Mesendoderm (in vitro differentiated cells): ENCODE results near the gene PKN3.

ENCODE experiments used
- DNase-seq: peaks from one replicate; pipeline ENCODE4 v3.0.0; 2013
- H2AK5ac ChIP-seq: 2 replicates; pipeline ENCODE4 v1.6.1; 2013; ENCODE audit warnings: low read length, inconsistent platforms
- H2BK120ac ChIP-seq: 2 replicates; pipeline ENCODE4 v1.6.1; 2013; ENCODE audit warnings: low read depth, mild to moderate bottlenecking, low read length, moderate library complexity, mixed read lengths
- H2BK15ac ChIP-seq: replicated peaks from 2 replicates; pipeline ENCODE4 v1.6.1; 2013; ENCODE audit warnings: low read depth, mild to moderate bottlenecking, moderate library complexity
- H2BK5ac ChIP-seq: 2 replicates; pipeline ENCODE4 v1.6.1; 2013; ENCODE audit warnings: low read length, inconsistent platforms
- H3K18ac ChIP-seq: 2 replicates; pipeline ENCODE4 v1.6.1; 2013; ENCODE audit warnings: mild to moderate bottlenecking, low read length, mixed read lengths
- H3K23ac ChIP-seq: one replicate; pipeline ENCODE4 v1.6.1; 2013; ENCODE audit warnings: low read length
- H3K27ac ChIP-seq: 2 replicates; pipeline ENCODE4 v1.5.1; 2013; ENCODE audit warnings: low read depth, mild to moderate bottlenecking, inconsistent platforms, low read length, moderate library complexity
- H3K27me3 ChIP-seq: 2 replicates; pipeline ENCODE4 v1.6.1; 2013; ENCODE audit warnings: low read length, control low read depth, mild to moderate bottlenecking, inconsistent platforms; ENCODE audit not compliant: insufficient read depth, poor library complexity
- H3K36me3 ChIP-seq: 2 replicates; pipeline ENCODE4 v1.6.1; 2013; ENCODE audit warnings: low read length, inconsistent platforms; ENCODE audit not compliant: control insufficient read depth, insufficient read depth
- H3K4ac ChIP-seq: one replicate; pipeline ENCODE4 v1.6.1; 2013; ENCODE audit warnings: low read depth, mild to moderate bottlenecking, low read length, moderate library complexity
- H3K4me1 ChIP-seq: 2 replicates; pipeline ENCODE4 v1.6.1; 2013; ENCODE audit warnings: low read depth, low read length, inconsistent platforms; ENCODE audit not compliant: control insufficient read depth
- H3K4me2 ChIP-seq: 2 replicates; pipeline ENCODE4 v1.6.1; 2013; ENCODE audit warnings: low read length
- H3K4me3 ChIP-seq: 2 replicates; pipeline ENCODE4 v1.5.1; 2013; ENCODE audit warnings: mild to moderate bottlenecking, low read length
- H3K56ac ChIP-seq: one replicate; pipeline ENCODE4 v1.6.1; 2013; ENCODE audit warnings: low read length
- H3K79me1 ChIP-seq: 2 replicates; pipeline ENCODE4 v1.6.1; 2013; ENCODE audit warnings: low read length, inconsistent platforms
- H3K79me2 ChIP-seq: 2 replicates; pipeline ENCODE4 v1.6.1; 2013; ENCODE audit warnings: mild to moderate bottlenecking, low read length; ENCODE audit not compliant: control insufficient read depth, insufficient read depth
- H3K9ac ChIP-seq: 2 replicates; pipeline ENCODE4 v1.6.1; 2013; ENCODE audit warnings: low read length, inconsistent platforms
- H4K5ac ChIP-seq: one replicate; pipeline ENCODE4 v1.6.1; 2013; ENCODE audit warnings: low read length
- H4K8ac ChIP-seq: one replicate; pipeline ENCODE4 v1.6.1; 2013; ENCODE audit warnings: low read depth, mild to moderate bottlenecking, control low read depth, low read length, moderate library complexity
- WGBS: extraction: QIAGEN DNeasy Blood & Tissue Kit; methylation state at CpG from one replicate; pipeline ENCODE4 v1.1.7; 2013; ENCODE audit warnings: low lambda C conversion rate, missing lambda C conversion rate; ENCODE audit not compliant: insufficient coverage; ENCODE audit errors: extremely low coverage; 5-methylcytosine and 5-hydroxymethylcytosine counted together

Gene PKN3

DNA sequence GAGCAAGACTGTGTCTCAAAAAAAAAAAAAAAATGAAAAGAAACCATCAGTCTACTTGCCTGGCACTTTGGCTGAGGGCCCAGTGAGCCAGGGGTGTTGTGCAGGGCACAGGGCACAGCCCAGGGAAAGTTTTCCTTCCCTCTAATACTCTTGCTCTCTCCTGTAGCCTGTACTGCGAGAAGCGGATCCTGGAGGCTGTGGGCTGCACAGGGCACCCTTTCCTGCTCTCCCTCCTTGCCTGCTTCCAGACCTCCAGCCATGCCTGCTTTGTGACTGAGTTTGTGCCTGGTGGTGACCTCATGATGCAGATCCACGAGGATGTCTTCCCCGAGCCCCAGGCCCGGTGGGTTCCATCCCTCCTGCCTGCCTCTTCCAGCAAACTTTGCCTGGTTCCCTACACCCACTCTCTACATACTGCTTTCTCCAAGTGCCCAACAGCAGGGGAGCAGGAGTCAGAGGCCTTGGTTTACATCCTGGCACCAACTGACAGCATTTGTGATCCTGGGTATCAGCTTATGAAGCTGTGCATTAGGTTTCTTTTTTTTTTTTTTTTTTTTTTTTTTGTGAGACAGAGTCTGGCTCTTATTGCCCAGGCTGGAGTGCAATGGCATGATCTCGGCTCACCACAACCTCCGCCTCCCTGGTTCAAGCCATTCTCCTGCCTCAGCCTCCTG lies 14.4 kb downstream of the PKN3 start:
- Histone ChIP-seq H2BK120ac (no peak overlapping the region), H3K23ac (no peak overlapping the region), H3K36me3 (no peaks in the 10 kb centered on the region), H2BK15ac (no peak overlapping the region), H3K79me2 (no peaks in the 10 kb centered on the region), H3K18ac (no peak overlapping the region), H3K27me3 (no peaks in the 10 kb centered on the region), H3K9ac (no peak overlapping the region), H3K4me2 (no peak overlapping the region), H3K27ac (no peak overlapping the region), H2BK5ac (no peak overlapping the region), H3K56ac (no peak overlapping the region), H3K79me1 (no peaks in the 10 kb centered on the region), H3K4me3 (no peak overlapping the region), H3K4ac (no peak overlapping the region), H4K8ac (no peak overlapping the region), H4K5ac (no peak overlapping the region), H3K4me1 (no peaks in the 10 kb centered on the region), H2AK5ac (no peak overlapping the region)
- WGBS: no CpG with 5 or more reads among the region's 7 CpGs
- no peak for DNase-seq

GRCh38 chr9:128718047-128718446 lies 15.7 kb downstream of the PKN3 start:
- H3K27ac ChIP-seq: no peak overlapping the region
- DNase-seq: no peak
- H3K4me2 ChIP-seq: no peak overlapping the region
- no peak overlapping the region for H3K23ac ChIP-seq
- no peak overlapping the region for H2AK5ac ChIP-seq
- no peak overlapping the region for H3K4me3 ChIP-seq
- peaks cover 3% of the 10 kb centered on the region for H3K4me1 ChIP-seq
- no peak overlapping the region for H2BK5ac ChIP-seq
- no peak overlapping the region for H2BK120ac ChIP-seq
- H3K9ac ChIP-seq: no peak overlapping the region
- H3K56ac ChIP-seq: no peak overlapping the region
- no peak overlapping the region for H2BK15ac ChIP-seq
- H3K79me1 ChIP-seq: no peaks in the 10 kb centered on the region
- no peak overlapping the region for H3K18ac ChIP-seq
- H3K36me3 ChIP-seq: no peaks in the 10 kb centered on the region
- H4K8ac ChIP-seq: no peak overlapping the region
- H3K4ac ChIP-seq: no peak overlapping the region
- H3K27me3 ChIP-seq: no peaks in the 10 kb centered on the region
- no peak overlapping the region for H4K5ac ChIP-seq
- WGBS: no CpG with 5 or more reads among the region's 8 CpGs
- no peaks in the 10 kb centered on the region for H3K79me2 ChIP-seq

DNA sequence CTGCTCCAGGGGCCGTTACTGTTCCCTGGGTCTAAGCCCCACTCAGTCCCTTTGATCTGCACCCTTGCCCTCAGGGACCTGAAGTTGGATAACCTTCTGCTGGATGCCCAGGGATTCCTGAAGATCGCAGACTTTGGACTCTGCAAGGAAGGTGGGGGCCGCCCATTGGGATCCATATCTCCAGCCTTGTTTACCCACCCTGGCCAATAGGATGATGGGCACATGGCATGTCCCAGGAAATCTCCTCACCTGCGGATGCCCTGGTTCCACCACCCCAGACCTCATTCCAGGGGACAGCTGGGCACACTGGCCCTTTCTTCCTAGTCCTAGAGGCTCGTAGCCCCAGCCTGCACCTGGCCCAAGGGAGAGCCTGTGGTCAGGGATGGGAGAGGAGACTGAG lies 16.2 kb downstream of the PKN3 start:
- peaks cover 3% of the 10 kb centered on the region for H3K4me1 ChIP-seq
- H3K27ac ChIP-seq: no peak overlapping the region
- H4K5ac ChIP-seq: no peak overlapping the region
- no peak overlapping the region for H2BK15ac ChIP-seq
- H3K4me2 ChIP-seq: no peak overlapping the region
- no peak overlapping the region for H4K8ac ChIP-seq
- no peak for DNase-seq
- no peaks in the 10 kb centered on the region for H3K27me3 ChIP-seq
- no peak overlapping the region for H3K9ac ChIP-seq
- no peak overlapping the region for H2AK5ac ChIP-seq
- no peak overlapping the region for H3K56ac ChIP-seq
- no peaks in the 10 kb centered on the region for H3K36me3 ChIP-seq
- no peak overlapping the region for H3K23ac ChIP-seq
- peaks cover under 1% of the 10 kb centered on the region for H3K79me1 ChIP-seq
- H2BK120ac ChIP-seq: no peak overlapping the region
- H2BK5ac ChIP-seq: no peak overlapping the region
- no peak overlapping the region for H3K18ac ChIP-seq
- WGBS: no CpG with 5 or more reads among the region's 5 CpGs
- H3K79me2 ChIP-seq: no peaks in the 10 kb centered on the region
- H3K4me3 ChIP-seq: no peak overlapping the region
- H3K4ac ChIP-seq: no peak overlapping the region

DNA sequence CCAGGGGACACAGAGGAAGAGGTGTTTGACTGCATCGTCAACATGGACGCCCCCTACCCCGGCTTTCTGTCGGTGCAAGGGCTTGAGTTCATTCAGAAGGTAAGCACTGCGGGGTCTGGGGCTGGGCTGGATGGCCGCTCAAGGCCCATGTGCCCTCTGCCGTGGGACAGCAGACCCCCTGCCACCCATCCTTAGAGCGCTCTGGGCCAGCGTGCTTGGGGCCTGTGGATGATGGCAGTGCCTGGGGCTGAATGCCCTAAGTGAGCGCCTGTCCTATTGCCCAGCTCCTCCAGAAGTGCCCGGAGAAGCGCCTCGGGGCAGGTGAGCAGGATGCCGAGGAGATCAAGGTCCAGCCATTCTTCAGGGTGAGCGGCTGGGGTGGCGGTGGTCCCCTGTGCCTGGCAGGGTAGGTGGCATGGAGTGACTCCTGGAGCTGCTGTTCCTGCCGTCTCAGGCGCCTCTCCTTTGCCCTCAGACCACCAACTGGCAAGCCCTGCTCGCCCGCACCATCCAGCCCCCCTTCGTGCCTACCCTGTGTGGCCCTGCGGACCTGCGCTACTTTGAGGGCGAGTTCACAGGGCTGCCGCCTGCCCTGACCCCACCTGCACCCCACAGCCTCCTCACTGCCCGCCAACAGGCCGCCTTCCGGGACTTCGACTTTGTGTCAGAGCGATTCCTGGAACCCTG lies 17.8 kb downstream of the PKN3 start:
- no peak overlapping the region for H3K4ac ChIP-seq
- H2BK15ac ChIP-seq: no peak overlapping the region
- no peak overlapping the region for H4K8ac ChIP-seq
- no peak overlapping the region for H2BK5ac ChIP-seq
- H3K79me1 ChIP-seq: peaks cover 2% of the 10 kb centered on the region
- no CpG with 5 or more reads among the region's 30 CpGs for whole genome bisulfite sequencing
- no peaks in the 10 kb centered on the region for H3K79me2 ChIP-seq
- H3K4me1 ChIP-seq: peaks cover 5% of the 10 kb centered on the region
- no peak overlapping the region for H3K4me3 ChIP-seq
- no peak overlapping the region for H3K4me2 ChIP-seq
- H2BK120ac ChIP-seq: no peak overlapping the region
- no peak overlapping the region for H3K23ac ChIP-seq
- no peak for DNase-seq
- H3K27ac ChIP-seq: no peak overlapping the region
- no peaks in the 10 kb centered on the region for H3K27me3 ChIP-seq
- H3K18ac ChIP-seq: no peak overlapping the region
- H3K9ac ChIP-seq: no peak overlapping the region
- no peak overlapping the region for H2AK5ac ChIP-seq
- no peak overlapping the region for H4K5ac ChIP-seq
- no peaks in the 10 kb centered on the region for H3K36me3 ChIP-seq
- no peak overlapping the region for H3K56ac ChIP-seq

DNA sequence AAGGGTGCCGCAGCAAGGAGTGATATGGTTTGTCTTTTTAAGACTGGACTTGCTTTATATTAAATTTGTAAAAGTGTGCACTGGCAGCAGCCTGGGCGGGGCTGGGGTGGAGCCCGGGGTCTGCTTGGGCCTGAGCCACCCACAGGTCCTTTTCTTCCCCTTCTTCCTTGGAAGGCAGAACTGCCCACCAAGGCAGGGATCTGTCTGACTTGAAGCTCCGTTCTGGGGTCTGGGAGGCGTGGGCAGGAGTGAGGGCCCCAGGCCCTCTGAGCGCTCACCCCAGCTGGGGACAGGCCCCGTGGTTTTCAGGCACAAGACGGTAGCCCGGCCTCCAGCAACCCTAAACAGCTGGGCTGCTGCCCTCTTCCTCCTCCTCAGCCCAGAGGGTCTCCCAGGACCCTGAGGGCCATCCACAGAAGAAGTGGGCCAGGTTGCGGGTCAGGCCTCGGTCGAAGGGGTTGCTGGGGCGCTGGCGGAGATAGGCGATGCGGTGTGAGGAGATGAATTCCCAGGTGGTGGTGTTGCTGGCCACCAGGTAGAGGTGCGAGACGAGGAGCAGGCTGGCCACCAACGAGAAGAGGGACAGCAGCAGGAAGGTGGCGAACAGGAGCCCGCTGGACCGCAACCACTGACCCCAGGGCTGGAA lies 18.7 kb downstream of the PKN3 start:
- Histone ChIP-seq H3K9ac (no peak overlapping the region), H2AK5ac (no peak overlapping the region), H4K8ac (no peak overlapping the region), H3K27me3 (no peaks in the 10 kb centered on the region), H4K5ac (no peak overlapping the region), H3K4me1 (peaks cover 5% of the 10 kb centered on the region), H2BK120ac (no peak overlapping the region), H3K79me1 (peaks cover 2% of the 10 kb centered on the region), H2BK15ac (no peak overlapping the region), H3K36me3 (no peaks in the 10 kb centered on the region), H3K79me2 (no peaks in the 10 kb centered on the region), H3K23ac (no peak overlapping the region), H3K18ac (no peak overlapping the region), H3K56ac (no peak overlapping the region), H3K4me2 (no peak overlapping the region), H3K4me3 (no peak overlapping the region), H2BK5ac (no peak overlapping the region), H3K27ac (no peak overlapping the region), H3K4ac (no peak overlapping the region)
- DNase-seq: no peak
- no CpG with 5 or more reads among the region's 22 CpGs for WGBS
